ENCODE results near the gene IRF1. TPM values are rescaled to one million over a fixed set of nuclear protein-coding genes. Genes with fewer than 3 reads are reported as not detected.
"Not testable (repeated sequence)": the region's sequence is repeated elsewhere in the genome, so short reads cannot be mapped to it uniquely, and the experiment has no call there.

IRF1 gene
- total RNA-seq, 2 experiments from 2014 or later = 205 to 223 TPM

GRCh38 chr5:132444061-132444460 lies 46.5 kb downstream of the IRF1 start:
- DNase-seq = no peak
- H3K9me3 Mint-ChIP-seq (ENCODE audit: low read depth) = no peaks in the 10 kb centered on the region
- no peak overlapping the region for H3K4me3 Mint-ChIP-seq
- H3K36me3 Mint-ChIP-seq = peaks cover 62% of the 10 kb centered on the region
- CTCF ChIA-PET = interaction anchor here (0.7 to 1.6 kb wide), 4 partner anchors 12 to 264 kb away, joined by 3 to 8 read pairs (median 5); no protein-coding TSS in a partner anchor
- H3K4me1 Mint-ChIP-seq = peaks cover 68% of the 10 kb centered on the region
- H3K27me3 Mint-ChIP-seq = no peaks in the 10 kb centered on the region
- H3K27ac Mint-ChIP-seq = no peak overlapping the region
- ATAC-seq = no peak

- Mint-ChIP-seq H3K36me3 (peaks cover 43% of the 10 kb centered on the region), H3K27me3 (no peaks in the 10 kb centered on the region), H3K9me3 (ENCODE audit: low read depth) (no peaks in the 10 kb centered on the region), H3K27ac (peak overlapping the region; percentile 81), H3K4me1 (peaks cover 84% of the 10 kb centered on the region), H3K4me3 (no peak overlapping the region)
- ATAC-seq (no peak), DNase-seq (no peak)
- CTCF ChIA-PET = interaction anchor here (1.3 to 7.4 kb wide), 7 partner anchors 14 to 61 kb away, joined by 3 to 71 read pairs (median 8); no protein-coding TSS in a partner anchor
Measured at GRCh38 chr5:132439521-132440089, 51.0 kb downstream of the IRF1 start.

GRCh38 chr5:132438917-132439316 lies 51.7 kb downstream of the IRF1 start:
- CTCF ChIA-PET = interaction anchor here (1.1 to 7.4 kb wide), 9 partner anchors 8 to 62 kb away, joined by 3 to 71 read pairs (median 8); no protein-coding TSS in a partner anchor
- Mint-ChIP-seq H3K4me3 (peak overlapping the region; percentile 2), H3K36me3 (peaks cover 49% of the 10 kb centered on the region), H3K9me3 (ENCODE audit: low read depth) (no peaks in the 10 kb centered on the region), H3K4me1 (peaks cover 86% of the 10 kb centered on the region), H3K27me3 (no peaks in the 10 kb centered on the region), H3K27ac (peak overlapping the region; percentile 81)
- no peak for ATAC-seq
- no peak for DNase-seq

GRCh38 chr5:132438267-132438645 lies 52.3 kb downstream of the IRF1 start:
- H3K9me3 Mint-ChIP-seq (ENCODE audit: low read depth); H3K27me3 Mint-ChIP-seq; DNase-seq; ATAC-seq: not testable (repeated sequence)
- CTCF ChIA-PET = interaction anchor here (0.9 to 7.4 kb wide), 9 partner anchors 9 to 63 kb away, joined by 3 to 71 read pairs (median 8); no protein-coding TSS in a partner anchor
- Mint-ChIP-seq H3K4me3 (peak overlapping the region; percentile 43), H3K4me1 (peaks cover 81% of the 10 kb centered on the region), H3K36me3 (peaks cover 49% of the 10 kb centered on the region), H3K27ac (peak overlapping the region; percentile 86)

GRCh38 chr5:132437604-132438266 lies 52.8 kb downstream of the IRF1 start:
- Mint-ChIP-seq H3K36me3 (peaks cover 49% of the 10 kb centered on the region), H3K4me3 (peak overlapping the region; percentile 43), H3K9me3 (ENCODE audit: low read depth) (no peaks in the 10 kb centered on the region), H3K27me3 (no peaks in the 10 kb centered on the region), H3K4me1 (peaks cover 81% of the 10 kb centered on the region), H3K27ac (peak overlapping the region; percentile 86)
- DNase-seq = peak; percentile 86
- CTCF ChIA-PET = interaction anchor here (0.9 to 7.4 kb wide), 10 partner anchors 10 to 63 kb away, joined by 3 to 71 read pairs (median 6); no protein-coding TSS in a partner anchor
- ATAC-seq = peak; percentile 96

GRCh38 chr5:132436936-132437335 lies 53.6 kb downstream of the IRF1 start:
- CTCF ChIA-PET = interaction anchor here (1.0 to 7.4 kb wide), 5 partner anchors 11 to 143 kb away, joined by 3 to 71 read pairs (median 38); no protein-coding TSS in a partner anchor
- ATAC-seq (no peak), DNase-seq (peak; percentile 37)
- Mint-ChIP-seq H3K36me3 (peaks cover 51% of the 10 kb centered on the region), H3K27ac (peak overlapping the region; percentile 86), H3K4me3 (peak overlapping the region; percentile 43), H3K9me3 (ENCODE audit: low read depth) (no peaks in the 10 kb centered on the region), H3K27me3 (no peaks in the 10 kb centered on the region), H3K4me1 (peaks cover 82% of the 10 kb centered on the region)

GRCh38 chr5:132435886-132436285 lies 54.7 kb downstream of the IRF1 start:
- ATAC-seq (no peak), DNase-seq (no peak)
- Mint-ChIP-seq H3K4me3 (no peak overlapping the region), H3K4me1 (peaks cover 85% of the 10 kb centered on the region), H3K27ac (peak overlapping the region; percentile 81), H3K36me3 (peaks cover 55% of the 10 kb centered on the region), H3K27me3 (no peaks in the 10 kb centered on the region), H3K9me3 (ENCODE audit: low read depth) (no peaks in the 10 kb centered on the region)
- CTCF ChIA-PET = interaction anchor here (1.0 to 7.4 kb wide), 5 partner anchors 10 to 34 kb away, joined by 4 to 71 read pairs (median 38); no protein-coding TSS in a partner anchor

GRCh38 chr5:132435447-132435846 lies 55.1 kb downstream of the IRF1 start:
- Mint-ChIP-seq H3K27me3 (no peaks in the 10 kb centered on the region), H3K9me3 (ENCODE audit: low read depth) (no peaks in the 10 kb centered on the region), H3K4me1 (peaks cover 86% of the 10 kb centered on the region), H3K36me3 (peaks cover 55% of the 10 kb centered on the region), H3K4me3 (no peak overlapping the region), H3K27ac (peak overlapping the region; percentile 81)
- no peak for DNase-seq
- ATAC-seq = no peak
- CTCF ChIA-PET = interaction anchor here (1.0 to 7.4 kb wide), 5 partner anchors 10 to 34 kb away, joined by 4 to 71 read pairs (median 38); no protein-coding TSS in a partner anchor

- Mint-ChIP-seq H3K4me1 (peaks cover 89% of the 10 kb centered on the region), H3K27me3 (no peaks in the 10 kb centered on the region), H3K27ac (peak overlapping the region; percentile 22), H3K9me3 (ENCODE audit: low read depth) (no peaks in the 10 kb centered on the region), H3K36me3 (peaks cover 55% of the 10 kb centered on the region), H3K4me3 (no peak overlapping the region)
- DNase-seq (no peak), ATAC-seq (no peak)
- CTCF ChIA-PET = interaction anchor here (1.0 to 7.4 kb wide), 5 partner anchors 9 to 35 kb away, joined by 4 to 71 read pairs (median 38); no protein-coding TSS in a partner anchor
Measured at GRCh38 chr5:132434416-132435286, 55.9 kb downstream of the IRF1 start.

GRCh38 chr5:132433141-132433540 lies 57.4 kb downstream of the IRF1 start:
- DNase-seq (no peak), ATAC-seq (no peak)
- Mint-ChIP-seq H3K36me3 (peaks cover 59% of the 10 kb centered on the region), H3K27ac (peak overlapping the region; percentile 98), H3K27me3 (no peaks in the 10 kb centered on the region), H3K9me3 (ENCODE audit: low read depth) (no peaks in the 10 kb centered on the region), H3K4me3 (no peak overlapping the region), H3K4me1 (peaks cover 90% of the 10 kb centered on the region)
- CTCF ChIA-PET = interaction anchor here (0.7 to 12.5 kb wide), 5 partner anchors 14 to 68 kb away, joined by 3 to 131 read pairs (median 4); no protein-coding TSS in a partner anchor

- no peaks in the 10 kb centered on the region for H3K27me3 Mint-ChIP-seq
- H3K36me3 Mint-ChIP-seq = peaks cover 63% of the 10 kb centered on the region
- H3K4me1 Mint-ChIP-seq = peaks cover 90% of the 10 kb centered on the region
- no peaks in the 10 kb centered on the region for H3K9me3 Mint-ChIP-seq (ENCODE audit: low read depth)
- ATAC-seq = no peak
- peak overlapping the region; percentile 98 for H3K27ac Mint-ChIP-seq
- H3K4me3 Mint-ChIP-seq = no peak overlapping the region
- CTCF ChIA-PET = interaction anchor here (1.1 to 12.5 kb wide), 8 partner anchors 9 to 69 kb away, joined by 3 to 131 read pairs (median 4); partner anchors contain the start of gene IRF1
- DNase-seq = no peak
Measured at GRCh38 chr5:132431632-132432031, 58.9 kb downstream of the IRF1 start.

All from activated CD8-positive, alpha-beta memory T cell treated with anti-CD3 and anti-CD28 coated beads, Interleukin-2, amount 10 ng/mL, durations not matched to agents 7 days and 5 days (primary cell).